Right renal cortex interstitium (tissue), 3 donors: ENCODE measurements around the gene PLA2G6. TPM values are rescaled to one million over a fixed set of nuclear protein-coding genes. Genes with fewer than 3 reads are reported as not detected.

Experiments
- DNase-seq, 3 donors: peaks; one replicate each; pipeline ENCODE4 v3.0.0-alpha.2; 2013; ENCODE audit warnings: low read depth in 3 of 3, low spot score in 2 of 3
- polyA plus RNA-seq, 3 donors: library from polyadenylated mRNA; unstranded; fragments of 120-200 nt; gene quantifications; one replicate each; pipeline ENCODE4 v1.2.1, GENCODE V29; 2013; ENCODE audit not compliant: insufficient read length in 3 of 3

Gene PLA2G6
- polyA plus RNA-seq = 10 to 100 TPM; 29.3 to 42.3 (median 29.9) TPM

DNA sequence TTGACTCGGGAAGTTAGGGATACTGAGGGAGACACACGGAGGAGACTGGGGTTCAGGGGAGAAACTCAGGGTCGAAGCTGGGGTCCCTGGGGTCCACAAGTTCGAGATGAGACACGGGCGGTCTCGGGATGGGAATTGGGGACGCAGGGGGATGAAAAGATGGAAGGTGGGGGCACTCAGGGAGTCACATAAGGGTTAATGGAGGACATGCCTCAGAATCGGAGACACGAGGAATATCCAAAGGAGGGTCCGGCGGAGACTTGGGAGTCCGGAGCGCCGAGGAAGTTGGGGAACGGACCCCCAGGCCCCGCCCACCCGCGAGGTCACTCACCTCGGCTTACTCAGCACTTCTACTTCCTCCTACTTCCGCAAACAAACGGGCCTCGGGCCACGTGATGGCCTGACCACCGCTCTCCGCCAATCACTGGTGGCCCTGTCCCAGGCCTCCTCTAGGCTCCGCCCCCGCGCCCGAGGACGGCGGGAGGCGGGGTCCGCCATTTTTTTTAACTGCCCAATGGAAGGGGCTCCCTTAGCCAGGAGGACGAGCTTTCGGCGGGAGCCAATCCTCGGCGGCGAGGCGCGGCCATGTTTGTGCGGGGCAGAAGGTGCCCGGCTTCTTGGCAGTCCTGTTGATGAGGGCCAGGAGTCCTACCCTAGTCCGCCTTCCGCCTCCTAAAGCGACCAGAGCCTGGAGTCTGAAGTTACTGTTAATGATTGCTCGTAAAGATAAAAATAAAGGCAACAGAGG lies at the start of gene PLA2G6:
TSS of gene PLA2G6 (minus strand) at position 378 of the 748 bp plus-strand sequence. CDS start 12,404 bp downstream, outside the sequence.
- DNase-seq = peak; percentile 93 to 97 (median 93)

GRCh38 chr22:38230916-38231315 lies 49.3 kb upstream of the PLA2G6 start:
- DNase-seq = no peak

DNA sequence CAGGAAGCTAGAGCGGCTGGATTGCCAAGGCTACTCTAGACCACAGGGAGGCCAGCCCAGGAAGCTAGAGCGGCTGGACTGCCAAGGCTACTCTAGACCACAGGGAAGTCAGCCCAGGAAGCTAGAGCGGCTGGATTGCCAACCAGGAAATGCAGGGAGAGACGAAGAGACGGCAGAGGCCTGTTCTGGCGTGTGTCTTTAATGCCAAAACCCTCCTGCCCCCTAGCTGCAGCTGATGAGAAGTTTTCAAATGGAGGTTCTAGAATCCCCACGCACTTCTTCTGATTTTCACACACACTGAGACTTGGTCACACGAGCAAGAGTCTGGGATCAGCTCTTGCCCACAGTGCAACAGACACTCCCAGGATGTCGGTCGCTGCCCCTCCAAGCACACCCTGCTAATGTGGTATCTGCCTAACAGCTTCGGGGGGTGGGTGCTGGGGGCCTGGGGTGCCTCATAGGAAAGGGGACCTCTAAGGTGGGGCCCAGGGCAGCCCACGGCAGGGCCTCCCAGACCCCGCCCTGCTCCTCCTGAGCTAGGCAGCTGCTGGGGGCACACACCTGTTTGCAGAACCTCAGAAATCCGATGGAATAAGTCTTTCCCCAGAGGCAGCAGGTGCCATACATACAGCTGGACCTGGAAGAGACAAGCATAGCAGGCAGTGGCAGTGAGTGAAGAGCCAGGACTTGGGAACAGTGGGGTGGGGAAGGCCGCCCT lies 48.6 kb upstream of the PLA2G6 start:
- no peak for DNase-seq

DNA sequence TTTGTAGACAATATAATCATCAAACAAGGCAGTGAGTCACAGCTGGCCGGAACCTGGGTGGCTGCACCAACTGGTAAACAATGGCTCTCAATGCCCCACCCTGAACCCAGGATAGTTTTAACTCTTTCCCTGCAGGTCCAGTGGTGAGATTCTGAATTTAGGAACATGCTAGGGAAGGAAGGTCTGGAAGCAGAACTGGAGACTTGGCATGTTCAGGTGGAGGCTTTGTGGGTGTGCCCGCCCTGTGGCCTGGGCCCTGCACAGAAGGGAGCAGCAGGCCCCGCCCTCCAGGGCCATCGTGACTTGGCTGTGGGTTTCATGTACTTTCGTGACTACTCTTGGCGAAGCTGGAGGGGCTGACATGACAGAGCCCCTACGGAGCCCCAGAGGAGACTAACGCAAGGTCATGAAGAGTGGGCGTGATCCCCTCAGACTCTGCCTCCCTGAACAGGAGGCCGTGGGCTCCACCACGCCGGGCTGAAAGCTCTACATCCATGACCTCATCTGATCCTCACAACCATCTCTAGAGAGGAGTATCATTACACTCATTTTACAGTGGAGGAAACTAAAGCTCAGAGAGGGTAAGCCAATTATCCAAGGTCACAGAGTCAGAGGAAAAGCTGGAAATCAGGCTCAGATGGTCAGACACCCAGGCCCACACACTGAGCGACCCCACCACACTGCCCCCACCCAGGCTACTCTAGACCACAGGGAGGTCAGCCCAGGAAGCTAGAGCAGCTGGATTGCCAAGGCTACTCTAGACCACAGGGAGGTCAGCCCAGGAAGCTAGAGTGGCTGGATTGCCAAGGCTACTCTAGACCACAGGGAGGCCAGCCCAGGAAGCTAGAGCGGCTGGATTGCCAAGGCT lies 47.5 kb upstream of the PLA2G6 start:
- no peak for DNase-seq

- DNase-seq = no peak
Measured at GRCh38 chr22:38228326-38228872, 46.8 kb upstream of the PLA2G6 start.

GRCh38 chr22:38226853-38227649 lies 45.4 kb upstream of the PLA2G6 start:
- no peak for DNase-seq

GRCh38 chr22:38223289-38223960 lies 41.8 kb upstream of the PLA2G6 start:
- no peak for DNase-seq

DNA sequence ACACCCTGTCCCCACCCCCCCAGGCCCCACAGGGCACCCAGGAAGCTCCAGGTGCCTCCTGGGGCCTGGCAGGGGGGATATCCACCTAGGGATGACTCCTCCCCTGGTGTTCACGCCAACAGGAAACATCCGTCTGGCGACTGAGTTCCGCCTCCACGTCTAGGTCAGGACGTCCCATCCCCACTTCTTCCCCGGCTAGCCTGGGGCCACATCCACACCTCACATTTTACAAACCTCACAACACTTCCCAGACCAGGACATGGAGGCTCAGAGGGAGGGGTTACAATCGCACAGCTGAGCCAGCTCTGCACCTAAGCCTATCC lies 41.1 kb upstream of the PLA2G6 start:
- DNase-seq = no peak

GRCh38 chr22:38221908-38222796 lies 40.5 kb upstream of the PLA2G6 start:
- no peak for DNase-seq

DNA sequence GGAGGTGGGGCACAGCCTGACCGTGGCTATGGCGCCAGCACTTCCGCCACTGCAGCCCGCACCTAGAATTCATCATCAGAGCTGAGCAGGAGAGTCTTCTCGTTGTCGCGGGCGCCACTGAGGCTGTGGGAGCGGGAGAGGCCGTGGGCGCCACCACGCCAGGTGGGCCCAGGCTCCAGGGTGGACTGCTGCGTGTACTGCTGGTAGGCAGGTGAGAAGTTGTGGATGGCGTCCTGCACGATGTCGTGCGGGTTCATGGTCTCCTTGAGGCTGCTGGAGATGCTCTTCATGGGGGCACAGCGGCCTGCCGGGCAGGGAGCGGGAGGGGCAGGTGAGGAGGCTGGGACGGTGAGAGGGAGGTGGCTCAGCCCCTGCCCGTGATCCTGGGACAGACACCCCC lies 39.8 kb upstream of the PLA2G6 start:
- DNase-seq = no peak

GRCh38 chr22:38220653-38221386 lies 39.2 kb upstream of the PLA2G6 start:
- no peak for DNase-seq

GRCh38 chr22:38220163-38220562 lies 38.5 kb upstream of the PLA2G6 start:
- DNase-seq = no peak

DNA sequence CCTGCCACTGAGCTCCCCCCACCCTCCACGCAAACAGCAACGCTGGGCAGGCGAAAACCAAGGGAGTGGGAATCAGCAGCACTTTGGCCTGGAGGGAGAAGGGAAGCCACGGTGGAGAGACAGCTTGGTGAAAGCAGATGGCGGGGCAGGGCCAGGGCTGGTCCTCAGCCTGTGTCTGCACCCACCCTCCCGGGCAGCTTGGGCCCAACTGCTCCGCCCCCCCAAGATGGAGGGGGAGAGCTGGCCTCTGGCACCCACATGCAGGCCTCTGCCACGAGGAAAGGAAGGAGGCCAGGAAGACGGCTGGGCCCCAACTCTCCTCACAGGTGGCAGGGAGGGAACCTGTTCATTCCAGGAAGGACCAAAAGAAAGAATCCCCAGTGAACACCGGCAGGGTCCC lies 38.0 kb upstream of the PLA2G6 start:
- DNase-seq = no peak

DNA sequence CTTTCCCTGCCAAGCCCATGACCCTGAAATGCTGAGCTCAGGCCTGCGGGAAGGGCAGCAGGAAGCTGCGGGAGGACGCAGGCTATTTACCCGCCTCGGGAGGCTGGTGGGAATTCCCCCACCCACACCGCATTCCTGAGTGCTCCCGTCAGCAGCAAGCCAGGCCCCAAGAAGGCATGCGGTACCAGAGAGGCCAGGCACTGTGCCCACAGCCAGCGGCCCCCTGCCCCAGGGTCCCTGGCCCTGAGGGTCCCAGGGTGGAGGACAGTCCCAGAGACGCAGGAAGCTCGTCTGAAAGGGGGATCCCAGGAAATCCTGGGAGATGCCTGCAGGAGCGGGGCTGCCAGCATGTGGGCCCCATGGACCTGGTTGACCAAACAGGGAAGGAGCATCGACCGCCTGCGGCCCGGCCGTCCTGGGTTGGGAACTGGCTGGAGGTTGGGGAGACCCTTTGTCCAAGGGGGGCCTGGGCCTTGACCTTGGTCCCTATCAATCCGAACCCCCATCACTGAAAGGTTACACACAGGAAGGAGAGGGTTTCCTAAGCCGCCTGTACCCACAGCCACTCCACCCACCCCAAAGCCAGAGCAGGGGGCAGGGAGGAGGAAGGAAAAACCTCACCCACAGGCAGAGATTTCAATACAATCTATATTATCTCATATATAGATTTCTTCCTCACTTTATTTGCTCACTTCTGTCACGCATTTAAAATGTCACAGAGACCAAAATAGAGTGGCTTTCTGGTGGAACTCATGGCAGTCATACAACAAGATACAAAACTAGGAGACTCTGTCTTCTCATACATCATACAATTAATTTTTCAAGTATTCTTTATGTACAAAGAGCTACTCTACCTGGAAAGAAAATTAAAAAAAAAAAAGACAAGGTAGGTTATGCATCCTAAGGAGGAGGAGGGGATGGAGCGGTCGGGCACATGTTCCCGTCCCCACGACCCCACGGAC lies 37.3 kb upstream of the PLA2G6 start:
- DNase-seq = peak in 1 of 3 donors; percentile 49

GRCh38 chr22:38215156-38216038 lies 33.8 kb upstream of the PLA2G6 start:
- no peak for DNase-seq
